GM18870 (cell line): Measurements from ENCODE around the gene AMOTL2.

Experiments used
- ATAC-seq: cut with Tn5 transposase; IDR thresholded peaks from one replicate; pipeline ENCODE4 v1.9.1; 2021; ENCODE audit warnings: moderate library complexity; ENCODE audit not compliant: unreplicated experiment

AMOTL2 gene

GRCh38 chr3:134380249-134380648, 6.0 kb upstream of the AMOTL2 start:
- ATAC-seq = no peak

- no peak for ATAC-seq
These were observed 4.6 kb upstream of the AMOTL2 start for GRCh38 chr3:134378818-134379217.

GRCh38 chr3:134378384-134378783, 4.1 kb upstream of the AMOTL2 start:
- no peak for ATAC-seq

- no peak for ATAC-seq
These were observed 3.6 kb upstream of the AMOTL2 start for GRCh38 chr3:134377896-134378295.

GRCh38 chr3:134376786-134377426, 2.7 kb upstream of the AMOTL2 start:
- no peak for ATAC-seq

GRCh38 chr3:134376385-134376765, 2.1 kb upstream of the AMOTL2 start:
- ATAC-seq = no peak

GRCh38 chr3:134375582-134376384, 1.5 kb upstream of the AMOTL2 start:
- ATAC-seq = no peak

GRCh38 chr3:134374791-134375581, 739 bp upstream of the AMOTL2 start:
- no peak for ATAC-seq

- ATAC-seq = no peak
These were observed 759 bp downstream of the AMOTL2 start for GRCh38 chr3:134373271-134374104.

GRCh38 chr3:134372396-134373270, 1.6 kb downstream of the AMOTL2 start:
- ATAC-seq = no peak

GRCh38 chr3:134371542-134372324, 2.5 kb downstream of the AMOTL2 start:
- ATAC-seq = no peak

- no peak for ATAC-seq
These were observed 3.4 kb downstream of the AMOTL2 start for GRCh38 chr3:134370611-134371531.

GRCh38 chr3:134369861-134370596, 4.2 kb downstream of the AMOTL2 start:
- no peak for ATAC-seq

GRCh38 chr3:134369231-134369741, 5.0 kb downstream of the AMOTL2 start:
- no peak for ATAC-seq

- ATAC-seq = no peak
These were observed 5.5 kb downstream of the AMOTL2 start for GRCh38 chr3:134368751-134369105.

- no peak for ATAC-seq
These were observed 6.1 kb downstream of the AMOTL2 start for GRCh38 chr3:134367869-134368750.
